GM11168 (cell line): Measurements from ENCODE around the gene C20orf202.
"Not testable (repeated sequence)": the region's sequence is repeated elsewhere in the genome, so short reads cannot be mapped to it uniquely, and the experiment has no call there.

Source experiments
- in situ Hi-C: fragments of 300-500 bp; cut with MboI; formaldehyde crosslinking; loops from one replicate; pipeline ENCODE4 v1.12.0; 2022; ENCODE audit warnings: low sequenced_read_pairs; ENCODE audit not compliant: unreplicated experiment

Gene C20orf202

GRCh38 chr20:1206366-1207148, 3.3 kb downstream of the C20orf202 start:
- in situ Hi-C loops = no loop called here

GRCh38 chr20:1207293-1207878, 4.1 kb downstream of the C20orf202 start:
- in situ Hi-C loops = no loop called here

GRCh38 chr20:1209447-1210387, 6.5 kb downstream of the C20orf202 start:
- in situ Hi-C loops = no loop called here

GRCh38 chr20:1210501-1210900, 7.2 kb downstream of the C20orf202 start:
- in situ Hi-C loops = no loop called here

- in situ Hi-C loops = no loop called here
Measured at GRCh38 chr20:1212023-1212422, 8.8 kb downstream of the C20orf202 start.

GRCh38 chr20:1212607-1213396, 9.5 kb downstream of the C20orf202 start:
- in situ Hi-C loops = no loop called here

- in situ Hi-C loops = no loop called here
Measured at GRCh38 chr20:1214838-1215261, 11.6 kb downstream of the C20orf202 start.

GRCh38 chr20:1215386-1216170, 12.3 kb downstream of the C20orf202 start:
- in situ Hi-C loops = no loop called here

GRCh38 chr20:1216527-1217427, 13.5 kb downstream of the C20orf202 start:
- in situ Hi-C loops = not testable (repeated sequence)

GRCh38 chr20:1222750-1223149, 19.5 kb downstream of the C20orf202 start:
- in situ Hi-C loops = not testable (repeated sequence)

- in situ Hi-C loops = no loop called here
Measured at GRCh38 chr20:1224205-1224890, 21.1 kb downstream of the C20orf202 start.

- in situ Hi-C loops = no loop called here
Measured at GRCh38 chr20:1225263-1225782, 22.1 kb downstream of the C20orf202 start.

GRCh38 chr20:1225783-1226654, 22.8 kb downstream of the C20orf202 start, which contains the start of gene RAD21L1:
Gene RAD21L1, plus strand, starts transcription at chr20:1226044. Its CDS starts 2,410 bp downstream, at chr20:1228454.
- in situ Hi-C loops = no loop called here

GRCh38 chr20:1229541-1229940, 26.3 kb downstream of the C20orf202 start:
- in situ Hi-C loops = no loop called here

- in situ Hi-C loops = no loop called here
Measured at GRCh38 chr20:1232286-1233111, 29.2 kb downstream of the C20orf202 start.

GRCh38 chr20:1240549-1240948, 37.3 kb downstream of the C20orf202 start:
- in situ Hi-C loops = no loop called here
